ENCODE results near the gene CSTF1. TPM values are rescaled to one million over a fixed set of nuclear protein-coding genes. Genes with fewer than 3 reads are reported as not detected.

Gene CSTF1
- total RNA-seq, 2 donors from 2014 or later: 35.1 to 40.2 TPM

DNA sequence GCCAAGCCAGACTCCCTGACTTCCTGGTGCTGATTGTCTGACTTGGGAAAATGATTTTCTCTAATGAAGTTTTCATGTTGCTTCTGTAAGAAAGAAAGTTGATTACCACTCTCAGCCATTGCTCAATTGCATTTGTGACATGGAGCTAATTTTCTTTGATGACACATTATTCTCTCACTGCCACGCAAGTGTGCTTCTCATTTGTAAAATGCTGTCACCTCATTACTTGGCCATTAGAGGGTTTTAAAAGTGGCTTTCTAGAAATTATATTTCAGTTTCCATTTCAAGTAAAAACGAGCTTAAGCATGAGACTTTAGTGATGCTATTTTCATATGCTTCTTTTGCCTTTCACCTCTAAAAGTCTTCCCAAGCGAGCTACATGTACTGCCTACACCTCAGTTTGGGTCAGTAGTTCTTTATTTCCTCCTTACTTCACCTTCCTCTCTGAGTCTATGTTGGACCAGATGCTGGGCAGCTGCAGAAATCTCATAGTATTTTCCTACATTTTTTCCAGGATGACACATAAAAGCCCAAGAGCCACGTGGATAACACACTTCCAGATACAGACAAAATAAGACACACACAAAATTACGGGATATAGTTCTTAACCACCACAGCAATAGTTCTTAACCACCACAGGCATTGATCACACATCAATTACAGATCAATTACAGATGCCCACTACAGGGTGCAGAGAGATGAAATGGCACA lies 39.9 kb upstream of the CSTF1 start:
- no peaks in the 10 kb centered on the region for H3K27me3 ChIP-seq (replicated peaks; ENCODE audit: insufficient read depth)
- no peaks in the 10 kb centered on the region for H3K9me3 ChIP-seq
- intact Hi-C loops (cut with DNase I): no loop called here
- H3K4me3 ChIP-seq: no peak overlapping the region
- WGBS: 84% methylated on average over 5 of the region's 5 CpGs
- H3K36me3 ChIP-seq: no peaks in the 10 kb centered on the region
- no peak overlapping the region for H3K27ac ChIP-seq
- TF ChIP-seq POLR2AphosphoS5 (IDR thresholded peaks at IDR 0.05): no peak
- no peak for TF ChIP-seq CTCF (IDR thresholded peaks at IDR 0.05)
- TF ChIP-seq POLR2A (IDR thresholded peaks at IDR 0.05): no peak
- H3K4me1 ChIP-seq (replicated peaks): peaks cover 5% of the 10 kb centered on the region
- DNase-seq (ENCODE audit: low spot score): no peak

GRCh38 chr20:56353356-56353755 lies 39.1 kb upstream of the CSTF1 start:
- TF ChIP-seq CTCF (IDR thresholded peaks at IDR 0.05): no peak
- no peak for TF ChIP-seq POLR2A (IDR thresholded peaks at IDR 0.05)
- no peak for TF ChIP-seq POLR2AphosphoS5 (IDR thresholded peaks at IDR 0.05)
- peaks cover 5% of the 10 kb centered on the region for H3K4me1 ChIP-seq (replicated peaks)
- H3K36me3 ChIP-seq: no peaks in the 10 kb centered on the region
- 87% methylated on average over 4 of the region's 4 CpGs for WGBS
- no peak overlapping the region for H3K27ac ChIP-seq
- DNase-seq (ENCODE audit: low spot score): no peak
- intact Hi-C loops (cut with DNase I): no loop called here
- H3K4me3 ChIP-seq: no peak overlapping the region
- no peaks in the 10 kb centered on the region for H3K9me3 ChIP-seq
- no peaks in the 10 kb centered on the region for H3K27me3 ChIP-seq (replicated peaks; ENCODE audit: insufficient read depth)

DNA sequence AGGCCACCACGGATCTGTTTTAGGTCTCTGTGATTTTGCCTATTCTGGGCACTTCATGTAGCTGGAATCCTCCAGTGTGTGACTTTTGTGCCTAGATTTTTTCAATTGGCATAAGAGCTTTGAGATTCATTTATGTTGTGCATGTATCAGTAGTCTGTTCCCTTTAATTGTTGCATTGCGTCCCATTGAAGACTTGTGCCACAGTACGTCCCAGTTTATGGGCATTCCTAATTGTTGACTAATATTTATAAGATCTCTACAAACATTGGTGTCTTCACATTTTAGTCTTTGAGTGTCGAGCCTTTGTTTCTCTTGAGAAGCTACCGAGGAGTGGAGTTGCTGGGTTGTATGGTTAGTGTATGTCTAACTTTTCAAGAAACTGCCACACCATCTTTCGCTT lies 34.4 kb upstream of the CSTF1 start:
- intact Hi-C loops (cut with DNase I): loop anchor here (1.0 kb wide), 1 partner anchor 34 kb away; the partner anchor contains the start of genes AURKA and CSTF1
- Histone ChIP-seq H3K9me3 (no peaks in the 10 kb centered on the region), H3K4me1 (replicated peaks) (peaks cover 10% of the 10 kb centered on the region), H3K27me3 (replicated peaks; ENCODE audit: insufficient read depth) (no peaks in the 10 kb centered on the region), H3K36me3 (no peaks in the 10 kb centered on the region), H3K27ac (peak overlapping the region; percentile 82 to 88), H3K4me3 (peak overlapping the region; percentile 87 to 98)
- peak; percentile 17 for DNase-seq (ENCODE audit: low spot score)
- TF ChIP-seq POLR2A (IDR thresholded peaks at IDR 0.05) (no peak), POLR2AphosphoS5 (IDR thresholded peaks at IDR 0.05) (peak; percentile 66), CTCF (IDR thresholded peaks at IDR 0.05) (no peak)
- WGBS: 23% methylated on average over 6 of the region's 6 CpGs

DNA sequence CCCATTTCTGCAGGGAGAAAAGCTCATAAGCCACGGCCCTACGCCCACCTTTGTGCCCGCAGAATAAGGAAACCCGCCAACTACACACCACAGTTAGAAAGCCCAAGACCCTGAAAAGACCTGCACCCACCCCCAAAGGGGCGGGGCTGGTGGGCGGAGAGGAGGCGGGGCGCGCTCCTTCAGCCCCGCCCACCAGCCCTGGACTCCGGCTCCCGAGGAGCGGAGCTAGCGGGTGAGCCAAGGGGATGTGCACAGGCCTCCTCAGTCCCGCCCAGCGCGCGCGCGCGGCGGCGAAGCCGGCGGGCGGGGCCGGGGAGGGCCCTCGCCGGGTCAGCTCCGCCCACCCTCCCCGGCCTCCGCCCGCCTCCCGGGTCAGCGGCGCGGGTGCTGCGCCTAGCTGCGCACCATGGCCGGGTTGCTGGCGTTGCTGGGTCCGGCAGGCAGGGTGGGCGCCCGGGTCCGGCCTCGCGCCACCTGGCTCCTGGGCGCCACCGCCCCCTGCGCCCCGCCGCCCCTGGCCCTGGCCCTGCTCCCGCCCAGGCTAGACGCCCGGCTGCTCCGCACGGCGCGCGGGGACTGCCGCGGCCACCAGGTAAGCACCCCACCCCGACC lies 33.7 kb upstream of the CSTF1 start, which contains the start of gene FAM210B:
Gene FAM210B, plus strand, starts transcription at position 375 of the 612 bp plus-strand sequence. Its CDS starts 32 bp downstream, at position 407.
- H3K4me1 ChIP-seq (replicated peaks): peaks cover 11% of the 10 kb centered on the region

More for the DNA sequence above, 33.7 kb upstream of the CSTF1 start, which contains the start of gene FAM210B:
- Histone ChIP-seq H3K27ac (peak within 1 kb of the TSS; percentile 82 to 88), H3K27me3 (replicated peaks; ENCODE audit: insufficient read depth) (no peaks in the 10 kb centered on the region), H3K9me3 (no peaks in the 10 kb centered on the region), H3K36me3 (no peaks in the 10 kb centered on the region), H3K4me3 (peak within 1 kb of the TSS; percentile 87 to 98)
- WGBS: 2% methylated on average over 38 of the region's 63 CpGs
- intact Hi-C loops (cut with DNase I): loop anchor here (1.0 kb wide), 1 partner anchor 34 kb away; the partner anchor contains the start of genes AURKA and CSTF1
- DNase-seq (ENCODE audit: low spot score): peak; percentile 87
- TF ChIP-seq POLR2AphosphoS5 (IDR thresholded peaks at IDR 0.05) (no peak), CTCF (IDR thresholded peaks at IDR 0.05) (no peak), POLR2A (IDR thresholded peaks at IDR 0.05) (peak; percentile 52)

All from prostate gland (tissue), 2 donors.